ENCODE data around the gene MYLIP. TPM values are rescaled to one million over a fixed set of nuclear protein-coding genes. Genes with fewer than 3 reads are reported as not detected.

Gene MYLIP
- total and polyA plus RNA-seq, 11 donors, result 6.6 to 19.9 (median 12.4) TPM

- intact Hi-C loops (cut with DNase I), result loop anchor here in 5 of 10 donors (5.0 to 10.0 kb wide), 5 partner anchors 49 to 441 kb away; no protein-coding TSS in a partner anchor
- peaks cover 0 to 19% (median 4%) of the 10 kb centered on the region in 9 donors for H3K36me3 ChIP-seq
- TF ChIP-seq CTCF (IDR thresholded peaks at IDR 0.05), result no peak
- TF ChIP-seq POLR2A (IDR thresholded peaks at IDR 0.05), result no peak
- ATAC-seq, result no peak
- peak overlapping the region in 5 of 12 donors; percentile 1 to 56 (median 23) for H3K27ac ChIP-seq
- no peak for DNase-seq
- H3K27me3 ChIP-seq, result no peaks in the 10 kb centered on the region
- H3K4me1 ChIP-seq, result peaks cover 0 to 78% (median 71%) of the 10 kb centered on the region in 12 donors
- peak overlapping the region in 5 of 12 donors; percentile 1 to 89 (median 9) for H3K4me3 ChIP-seq
- no peaks in the 10 kb centered on the region for H3K9me3 ChIP-seq
Observed at GRCh38 chr6:16132909-16133308, 4.0 kb downstream of the MYLIP start.

- 6 to 14% (median 13%) methylated on average over 1 of the region's 1 CpG for WGBS, 4 donors
- TF ChIP-seq CTCF (IDR thresholded peaks at IDR 0.05) (no peak), POLR2A (IDR thresholded peaks at IDR 0.05) (no peak)
- Histone ChIP-seq H3K27me3 (no peaks in the 10 kb centered on the region), H3K4me1 (peaks cover 0 to 93% (median 81%) of the 10 kb centered on the region in 12 donors), H3K9me3 (no peaks in the 10 kb centered on the region), H3K4me3 (peak overlapping the region in 1 of 12 donors; percentile 0), H3K27ac (peak overlapping the region in 3 of 12 donors; percentile 18 to 56 (median 37)), H3K36me3 (peaks cover 0 to 19% (median 4%) of the 10 kb centered on the region in 9 donors)
- no peak for DNase-seq
- intact Hi-C loops (cut with DNase I), result loop anchor here in 5 of 10 donors (5.0 to 10.0 kb wide), 5 partner anchors 48 to 442 kb away; no protein-coding TSS in a partner anchor
- ATAC-seq, result no peak
Observed at GRCh38 chr6:16134430-16134829, 5.5 kb downstream of the MYLIP start.

- peak overlapping the region in 6 of 12 donors; percentile 7 to 56 (median 28) for H3K27ac ChIP-seq
- H3K36me3 ChIP-seq, result peaks cover 0 to 19% (median 4%) of the 10 kb centered on the region in 9 donors
- no peaks in the 10 kb centered on the region for H3K27me3 ChIP-seq
- peak overlapping the region in 1 of 12 donors; percentile 0 for H3K4me3 ChIP-seq
- intact Hi-C loops (cut with DNase I), result loop anchor here in 2 of 10 donors (10.0 kb wide), 1 partner anchor 50 kb away; no protein-coding TSS in a partner anchor
- DNase-seq (no peak), ATAC-seq (no peak)
- H3K9me3 ChIP-seq, result no peaks in the 10 kb centered on the region
- no peak for TF ChIP-seq POLR2A (IDR thresholded peaks at IDR 0.05)
- TF ChIP-seq CTCF (IDR thresholded peaks at IDR 0.05), result no peak
- peaks cover 0 to 96% (median 81%) of the 10 kb centered on the region in 12 donors for H3K4me1 ChIP-seq
Observed at GRCh38 chr6:16135066-16135465, 6.2 kb downstream of the MYLIP start.

- peak overlapping the region in 3 of 12 donors; percentile 22 to 66 (median 52) for H3K27ac ChIP-seq
- no peak for TF ChIP-seq POLR2A (IDR thresholded peaks at IDR 0.05)
- TF ChIP-seq CTCF (IDR thresholded peaks at IDR 0.05), result no peak
- H3K9me3 ChIP-seq, result no peaks in the 10 kb centered on the region
- H3K4me3 ChIP-seq, result peak overlapping the region in 2 of 12 donors; percentile 8 to 12
- WGBS, 4 donors, result 77 to 83% (median 80%) methylated on average over 3 of the region's 3 CpGs
- H3K4me1 ChIP-seq, result peaks cover 0 to 96% (median 84%) of the 10 kb centered on the region in 12 donors
- intact Hi-C loops (cut with DNase I), result loop anchor here in 2 of 10 donors (10.0 kb wide), 1 partner anchor 49 kb away; no protein-coding TSS in a partner anchor
- DNase-seq (no peak), ATAC-seq (no peak)
- no peaks in the 10 kb centered on the region for H3K27me3 ChIP-seq
- peaks cover 0 to 26% (median 6%) of the 10 kb centered on the region in 9 donors for H3K36me3 ChIP-seq
Observed at GRCh38 chr6:16136091-16136490, 7.2 kb downstream of the MYLIP start.
